GM20431 (cell line): ENCODE results near the gene ARID2.

Experiments
- in situ Hi-C: fragments of 300-500 bp; cut with MseI, MboI; formaldehyde crosslinking; loops from one replicate; pipeline ENCODE4 v1.15.0; 2020; ENCODE audit warnings: low sequenced_read_pairs; ENCODE audit not compliant: unreplicated experiment

ARID2 gene

GRCh38 chr12:45850302-45850701 lies 120.8 kb downstream of the ARID2 start:
- in situ Hi-C loops = no loop called here

GRCh38 chr12:45852508-45852907 lies 123.0 kb downstream of the ARID2 start:
- in situ Hi-C loops = no loop called here

GRCh38 chr12:45853550-45853949 lies 124.0 kb downstream of the ARID2 start:
- in situ Hi-C loops = no loop called here

GRCh38 chr12:45863332-45863731 lies 133.8 kb downstream of the ARID2 start:
- in situ Hi-C loops = no loop called here

GRCh38 chr12:45866299-45866698 lies 136.8 kb downstream of the ARID2 start:
- in situ Hi-C loops = no loop called here

GRCh38 chr12:45872446-45872845 lies 142.9 kb downstream of the ARID2 start:
- in situ Hi-C loops = no loop called here

GRCh38 chr12:45877069-45877468 lies 147.6 kb downstream of the ARID2 start:
- in situ Hi-C loops = no loop called here

- in situ Hi-C loops = no loop called here
Measured at GRCh38 chr12:45878630-45879255, 149.2 kb downstream of the ARID2 start.

- in situ Hi-C loops = no loop called here
Measured at GRCh38 chr12:45879363-45879895, 149.9 kb downstream of the ARID2 start.

- in situ Hi-C loops = no loop called here
Measured at GRCh38 chr12:45880533-45880932, 151.0 kb downstream of the ARID2 start.

GRCh38 chr12:45883187-45883586 lies 153.7 kb downstream of the ARID2 start:
- in situ Hi-C loops = no loop called here

- in situ Hi-C loops = no loop called here
Measured at GRCh38 chr12:45886685-45887084, 157.2 kb downstream of the ARID2 start.

GRCh38 chr12:45887544-45887943 lies 158.0 kb downstream of the ARID2 start:
- in situ Hi-C loops = no loop called here

- in situ Hi-C loops = no loop called here
Measured at GRCh38 chr12:45890276-45890675, 160.8 kb downstream of the ARID2 start.

GRCh38 chr12:45893240-45893639 lies 163.7 kb downstream of the ARID2 start:
- in situ Hi-C loops = no loop called here

- in situ Hi-C loops = no loop called here
Measured at GRCh38 chr12:45895961-45896360, 166.5 kb downstream of the ARID2 start.

GRCh38 chr12:45898094-45898493 lies 168.6 kb downstream of the ARID2 start:
- in situ Hi-C loops = no loop called here

GRCh38 chr12:45907955-45908354 lies 178.4 kb downstream of the ARID2 start:
- in situ Hi-C loops = no loop called here

- in situ Hi-C loops = no loop called here
Measured at GRCh38 chr12:45909041-45909713, 179.7 kb downstream of the ARID2 start.

GRCh38 chr12:45912774-45913173 lies 183.3 kb downstream of the ARID2 start:
- in situ Hi-C loops = no loop called here

- in situ Hi-C loops = no loop called here
Measured at GRCh38 chr12:45913631-45914030, 184.1 kb downstream of the ARID2 start.

- in situ Hi-C loops = no loop called here
Measured at GRCh38 chr12:45914090-45914489, 184.6 kb downstream of the ARID2 start.
